K562 (cell line): Measurements from ENCODE around the gene SNRPA. TPM values are rescaled to one million over a fixed set of nuclear protein-coding genes. Genes with fewer than 3 reads are reported as not detected.
A peak's percentile ranks its signal among the peaks of the same experiment; 100 is the strongest.

Experiments
- ARID1B ChIP-seq: fragments of 450-650 bp; IDR thresholded peaks from 2 replicates; pipeline ENCODE4 v1.6.1; 2016; ENCODE audit warnings: antibody characterized with exemption, mild to moderate bottlenecking, inconsistent platforms
- CEBPZ ChIP-seq: fragments of 150-350 bp; IDR thresholded peaks from 2 replicates; pipeline ENCODE4 v1.6.1; 2014; ENCODE audit warnings: low read depth, mild to moderate bottlenecking, low read length, borderline replicate concordance
- ETV6 ChIP-seq, 3 experiments: fragments of 150-350 bp in 1 of 3; sonication (generic) in 1 of 3; formaldehyde crosslinking in 1 of 3; IDR thresholded peaks; 2 replicates each; pipeline versions ENCODE4 v1.6.1 to v1.8.0; 2014 to 2022; ENCODE audit warnings: borderline replicate concordance in 2 of 3, low read depth in 2 of 3, antibody characterized with exemption in 1 of 3, low read length in 1 of 3, mild to moderate bottlenecking in 1 of 3, missing genetic modification reagents in 1 of 3
- FOXM1 ChIP-seq, 2 experiments: fragments of 450-650 bp in 1 of 2; sonication (generic) in 1 of 2; formaldehyde crosslinking in 1 of 2; IDR thresholded peaks; 2 replicates each; pipeline versions ENCODE4 v1.6.1 to v1.9.0; 2017 to 2022; ENCODE audit warnings: low read depth in 2 of 2, mild to moderate bottlenecking in 2 of 2, missing genetic modification reagents in 1 of 2, moderate library complexity in 1 of 2
- HMGXB4 ChIP-seq: sonication (generic); formaldehyde crosslinking; IDR thresholded peaks from 2 replicates; pipeline ENCODE4 v1.8.1; 2023; ENCODE audit warnings: mild to moderate bottlenecking, missing genetic modification reagents
- KLF16 ChIP-seq: IDR thresholded peaks from 2 replicates; pipeline ENCODE4 v1.6.1; 2016; ENCODE audit warnings: antibody characterized with exemption
- NFATC3 ChIP-seq: fragments of 450-650 bp; IDR thresholded peaks from 2 replicates; pipeline ENCODE4 v1.6.1; 2017; ENCODE audit warnings: mild to moderate bottlenecking
- PHF20 ChIP-seq: fragments of 450-650 bp; IDR thresholded peaks from 2 replicates; pipeline ENCODE4 v1.6.1; 2018; ENCODE audit not compliant: partially characterized antibody
- POLR2AphosphoS2 ChIP-seq: IDR thresholded peaks from 2 replicates; pipeline ENCODE4 v1.6.1; 2012; ENCODE audit warnings: low read length, improper control_type of control experiment
- PRDM10 ChIP-seq: fragments of 450-650 bp; IDR thresholded peaks from 2 replicates; pipeline ENCODE4 v1.6.1; 2018; ENCODE audit not compliant: partially characterized antibody
- STAT5B ChIP-seq: fragments of 250-450 bp; sonication (Bioruptor Pico); IDR thresholded peaks from 2 replicates; pipeline ENCODE4 v1.8.0; 2021; ENCODE audit warnings: mild to moderate bottlenecking, inconsistent platforms
- USF1 ChIP-seq: sonication (generic); formaldehyde crosslinking; IDR thresholded peaks from 2 replicates; pipeline ENCODE4 v1.9.0; 2022; ENCODE audit warnings: mild to moderate bottlenecking, missing genetic modification reagents
- YY1 ChIP-seq, 3 experiments: IDR thresholded peaks; 2 replicates each; pipeline ENCODE4 v1.6.1; 2011; ENCODE audit warnings: low read length in 2 of 3, mild to moderate bottlenecking in 2 of 3, moderate library complexity in 2 of 3, borderline replicate concordance in 1 of 3, control low read depth in 1 of 3, low read depth in 1 of 3; ENCODE audit not compliant: insufficient read depth in 3 of 3, insufficient replicate concordance in 2 of 3, control insufficient read depth in 1 of 3, insufficient read length in 1 of 3; ENCODE audit errors: extremely low read depth in 1 of 3
- ZNF668 ChIP-seq: fragments of 250-450 bp; sonication (Bioruptor Pico); IDR thresholded peaks from 2 replicates; pipeline ENCODE4 v1.8.0; 2022; ENCODE audit warnings: mild to moderate bottlenecking, inconsistent platforms
- ZNF785 ChIP-seq: fragments of 250-450 bp; sonication (Bioruptor Pico); IDR thresholded peaks from 2 replicates; pipeline ENCODE4 v1.4.0; 2020; ENCODE audit warnings: mild to moderate bottlenecking
- polyA plus RNA-seq, 8 experiments: library from polyadenylated mRNA; depleted of rRNA in 4 of 8; stranded (reverse) in 5 of 8; unstranded in 3 of 8; fragments of >200 nt; fragmentation: Nextera tagmentation in 2 of 8; fragmentation: Illumina TruSeq in 1 of 8; extraction: Ambion mirVana in 2 of 8; extraction: Trizol in 1 of 8; gene quantifications; 2 replicates each; pipeline versions ENCODE4 v1.2.1 to v1.2.3, GENCODE V29; 2011 to 2014; ENCODE audit warnings: inconsistent platforms in 1 of 8, missing spikeins in 1 of 8
- total RNA-seq, 7 experiments: library from RNA; depleted of rRNA in 6 of 7; stranded (reverse); fragments of >200 nt in 6 of 7; fragmentation: Illumina TruSeq in 2 of 7; extraction: Trizol in 2 of 7; gene quantifications; 2 replicates each; pipeline versions ENCODE4 v1.2.1 to v1.2.3, GENCODE V29; 2011 to 2021; ENCODE audit warnings: low replicate concordance in 1 of 7

SNRPA gene
- total and polyA plus RNA-seq, 9 of the 15 experiments (the other 6 are each of a cell fraction or from before 2014, with no cell fraction given), result 16.3 to 311 (median 193) TPM

GRCh38 chr19:40798683-40799557 is 47.9 kb downstream of the SNRPA start, which contains the start of gene EGLN2 (continued):
- TF ChIP-seq ZNF785 (CRISPR knock-in tag) (no peak), ARID1B (peak; percentile 3), HMGXB4 (CRISPR knock-in tag) (peak; percentile 1; the same call in 1 of the 2 replicates), STAT5B (no peak), FOXM1 (IDR thresholded peaks at IDR 0.05; ENCODE audit: low read depth) (no peak), FOXM1 (CRISPR knock-in tag; IDR thresholded peaks at IDR 0.05; ENCODE audit: low read depth) (no peak), ZNF668 (CRISPR knock-in tag) (no peak), POLR2AphosphoS2 (no peak), PRDM10 (peak; percentile 54), NFATC3 (no peak), USF1 (CRISPR knock-in tag) (peak; percentile 76), PHF20 (no peak), CEBPZ (no peak), ETV6 (IDR thresholded peaks at IDR 0.05; ENCODE audit: borderline replicate concordance in 1 of 2, low read depth in 2 of 2, low read length in 1 of 2) (no peak), ETV6 (CRISPR knock-in tag; IDR thresholded peaks at IDR 0.05; ENCODE audit: borderline replicate concordance) (no peak), YY1 (IDR thresholded peaks at IDR 0.05; ENCODE audit: borderline replicate concordance in 1 of 3, control insufficient read depth in 1 of 3, extremely low read depth in 1 of 3, insufficient read depth in 3 of 3, insufficient read length in 1 of 3, insufficient replicate concordance in 2 of 3, low read depth in 1 of 3, low read length in 2 of 3) (peak in 2 of 3 experiments; percentile 47 to 56), KLF16 (no peak; the same call in 1 of the 2 replicates)
